ENCODE measurements around the gene PGA3.
"Not testable (repeated sequence)": the region's sequence is repeated elsewhere in the genome, so short reads cannot be mapped to it uniquely, and the experiment has no call there.

The PGA3 gene

DNA sequence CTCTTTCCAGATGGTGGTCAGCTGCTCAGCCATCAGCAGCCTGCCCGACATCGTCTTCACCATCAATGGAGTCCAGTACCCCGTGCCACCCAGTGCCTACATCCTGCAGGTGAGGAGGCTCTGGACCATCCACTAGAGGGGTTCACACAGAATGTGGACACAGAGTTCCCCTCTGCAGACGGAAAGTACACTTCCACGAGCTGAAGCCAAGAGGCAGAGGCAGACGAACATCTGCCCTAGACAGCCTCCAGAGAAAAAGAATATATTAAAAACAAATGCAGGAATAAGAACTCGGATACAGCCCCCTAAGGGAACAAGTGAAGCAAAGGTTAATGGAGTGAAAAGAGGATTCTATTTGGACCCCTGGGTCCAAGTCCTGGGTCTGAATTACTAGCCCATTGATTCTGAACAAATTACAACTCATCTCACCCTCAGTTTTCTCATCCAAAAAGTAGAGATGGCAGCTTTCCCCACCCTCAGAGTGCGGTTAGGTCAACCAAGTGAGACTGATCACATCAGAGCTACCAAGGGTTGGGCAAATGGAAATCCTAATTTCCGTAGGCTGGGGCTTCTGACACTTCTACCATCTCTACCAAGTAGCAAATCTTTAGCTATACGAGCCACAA is 8.1 kb downstream of the PGA3 start:
- not testable (repeated sequence) for DNase-seq

DNA sequence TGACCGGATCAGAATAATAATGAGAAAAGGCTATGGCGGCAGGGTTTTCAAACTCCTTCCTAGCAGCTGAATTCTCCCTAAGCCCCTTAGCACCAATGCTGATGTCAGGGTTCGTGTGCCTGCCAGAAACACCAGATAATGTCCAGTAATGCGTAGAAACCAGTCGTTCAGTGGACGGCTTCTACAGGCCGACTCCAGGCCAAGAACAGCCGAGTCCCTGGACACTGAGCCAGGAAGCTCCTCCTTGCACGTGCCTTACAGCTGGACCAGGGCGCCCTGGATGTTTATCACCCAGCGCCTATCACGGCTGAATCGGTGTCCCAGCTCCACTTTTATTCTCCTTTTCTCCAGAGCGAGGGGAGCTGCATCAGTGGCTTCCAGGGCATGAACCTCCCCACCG is 8.9 kb downstream of the PGA3 start:
- not testable (repeated sequence) for DNase-seq

DNA sequence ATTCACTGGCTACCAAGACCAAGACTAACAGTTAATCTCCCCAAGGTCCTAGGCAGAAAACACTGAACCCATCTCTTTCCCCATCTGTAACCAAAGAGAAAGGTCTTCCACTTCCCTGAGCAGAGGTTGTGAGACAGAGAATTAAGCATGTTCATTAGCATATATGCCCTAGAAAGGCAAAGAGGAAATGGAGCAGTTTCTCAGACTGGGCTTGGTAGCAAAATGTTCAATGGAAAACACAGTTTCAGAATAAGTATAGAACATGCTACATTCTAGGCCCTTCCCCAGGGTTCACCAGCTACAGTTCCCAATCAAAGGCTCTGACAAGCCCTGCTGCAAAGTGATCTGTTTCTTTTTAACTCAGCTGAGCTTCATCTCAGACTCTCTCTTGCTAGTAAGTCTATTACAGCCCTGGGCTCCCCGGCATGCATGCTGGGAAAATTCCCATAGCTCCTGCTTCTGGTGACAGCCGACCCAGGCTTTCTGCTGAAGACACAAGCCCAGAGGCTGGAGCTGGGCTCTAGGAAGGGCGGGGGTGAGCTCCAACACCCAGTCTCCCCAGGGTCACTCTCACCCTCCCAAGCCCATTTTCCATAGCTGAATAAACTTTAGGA is 10.5 kb downstream of the PGA3 start:
- not testable (repeated sequence) for DNase-seq

DNA sequence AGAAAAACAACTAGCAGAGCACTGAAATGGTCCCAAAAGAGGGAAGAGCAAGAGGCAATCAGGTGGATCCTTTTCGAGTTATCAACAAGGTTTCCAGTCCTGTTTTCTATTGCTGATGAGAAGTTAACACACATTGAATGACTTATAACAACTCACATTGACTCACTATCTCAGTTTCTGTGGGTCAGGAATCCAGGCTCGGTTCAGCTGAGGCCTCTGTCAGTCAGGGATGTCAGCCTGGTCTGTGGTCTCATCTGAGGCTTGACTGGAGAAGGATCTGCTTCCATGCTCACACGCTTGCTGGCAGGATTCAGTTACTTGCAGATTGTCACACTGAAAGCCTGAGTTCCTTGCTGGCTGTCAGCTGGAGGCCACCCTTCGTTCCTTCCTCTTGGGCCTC is 15.0 kb downstream of the PGA3 start:
- not testable (repeated sequence) for DNase-seq

DNA sequence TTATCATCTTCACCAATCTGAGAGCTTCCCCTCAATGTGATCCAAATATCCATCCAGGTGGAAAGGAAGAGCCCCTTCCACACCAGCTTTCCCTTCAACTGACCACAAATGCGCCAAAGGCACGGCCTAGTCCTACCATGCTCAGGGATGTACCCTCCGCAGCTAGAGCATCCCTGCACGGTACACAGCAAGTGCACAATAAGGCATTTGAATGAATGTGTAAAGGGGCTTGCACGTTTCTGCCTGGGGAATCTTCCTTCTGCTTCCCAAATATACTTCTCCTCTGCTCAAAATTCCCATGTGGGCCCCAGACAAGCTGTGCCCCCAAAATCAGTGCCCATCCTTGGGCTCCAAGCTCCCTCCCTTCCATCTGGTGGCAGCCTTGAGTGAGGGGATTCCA is 15.7 kb downstream of the PGA3 start:
- DNase-seq: not testable (repeated sequence)

DNA sequence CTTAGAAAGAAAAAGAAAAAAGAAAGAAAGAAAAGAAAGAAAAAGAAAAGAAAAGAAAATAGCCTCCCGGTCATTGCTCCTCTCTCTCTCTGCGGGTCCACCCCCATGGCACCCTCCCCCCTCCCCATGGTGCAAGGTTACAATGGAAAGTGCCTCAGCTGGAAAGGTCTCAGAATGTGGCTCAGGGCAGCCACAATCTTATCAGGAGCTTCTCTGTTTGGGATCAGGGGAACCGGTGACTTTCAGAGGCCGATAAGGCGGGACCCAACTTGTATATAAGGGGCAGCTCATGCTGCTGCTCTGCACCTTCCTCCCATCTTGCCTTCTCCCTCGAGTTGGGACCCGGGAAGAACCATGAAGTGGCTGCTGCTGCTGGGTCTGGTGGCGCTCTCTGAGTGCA is 18.7 kb downstream of the PGA3 start, which contains the start of gene PGA4:
TSS of gene PGA4 (plus strand) at position 301 of the 400 bp plus-strand sequence. CDS start at position 355, 54 bp downstream.
- DNase-seq: not testable (repeated sequence)

DNA sequence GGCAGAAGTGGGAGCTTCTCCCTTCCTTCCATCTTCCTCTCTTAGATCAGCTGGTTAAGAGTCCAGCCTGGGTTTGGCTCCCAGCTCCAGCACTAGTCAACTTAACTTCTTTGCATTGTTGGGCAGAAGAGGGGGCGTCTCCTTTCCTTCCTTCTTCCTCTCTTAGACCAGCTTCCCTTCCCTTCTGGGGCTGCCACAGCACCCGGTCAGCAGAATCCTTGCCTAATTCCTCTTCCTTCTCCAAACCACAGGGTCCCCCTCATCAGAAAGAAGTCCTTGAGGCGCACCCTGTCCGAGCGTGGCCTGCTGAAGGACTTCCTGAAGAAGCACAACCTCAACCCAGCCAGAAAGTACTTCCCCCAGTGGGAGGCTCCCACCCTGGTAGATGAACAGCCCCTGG is 19.4 kb downstream of the PGA3 start:
- not testable (repeated sequence) for DNase-seq

DNA sequence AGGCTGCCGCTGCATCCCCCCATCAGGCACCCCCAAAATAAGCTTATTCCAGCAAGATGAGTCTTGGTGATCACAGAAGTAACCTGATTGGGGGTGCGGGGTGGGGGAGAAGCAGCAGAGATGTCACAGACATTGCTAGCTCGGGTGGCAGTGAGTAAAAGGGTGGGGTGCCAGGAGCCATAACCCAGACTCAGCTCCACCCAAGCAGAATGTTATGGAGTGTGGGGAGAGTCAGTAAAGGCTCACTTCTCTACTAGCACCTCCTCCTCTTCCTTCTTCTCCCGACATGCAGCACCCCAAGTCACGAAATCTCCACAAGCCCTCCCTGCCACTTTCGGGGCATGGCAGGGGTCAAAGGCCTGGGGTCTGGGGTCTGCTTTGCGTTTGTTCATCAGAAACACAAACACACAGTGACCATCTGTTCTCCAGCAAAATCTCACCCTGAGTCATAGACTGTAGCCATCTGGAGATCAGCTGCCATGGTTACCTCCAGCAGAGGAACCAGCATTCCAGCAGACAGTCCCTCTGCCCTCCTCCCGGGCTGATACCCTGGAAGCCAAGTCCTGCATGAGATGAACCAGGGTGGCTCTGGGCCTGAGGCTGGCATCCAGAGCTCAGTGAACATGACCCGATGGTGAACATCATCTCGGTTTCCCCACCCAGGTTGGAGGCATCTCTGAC is 23.3 kb downstream of the PGA3 start:
- DNase-seq: not testable (repeated sequence)

- DNase-seq: not testable (repeated sequence)
Measured at GRCh38 chr11:61229458-61229857, 26.1 kb downstream of the PGA3 start.

- DNase-seq: not testable (repeated sequence)
Measured at GRCh38 chr11:61231033-61231432, 27.7 kb downstream of the PGA3 start.

DNA sequence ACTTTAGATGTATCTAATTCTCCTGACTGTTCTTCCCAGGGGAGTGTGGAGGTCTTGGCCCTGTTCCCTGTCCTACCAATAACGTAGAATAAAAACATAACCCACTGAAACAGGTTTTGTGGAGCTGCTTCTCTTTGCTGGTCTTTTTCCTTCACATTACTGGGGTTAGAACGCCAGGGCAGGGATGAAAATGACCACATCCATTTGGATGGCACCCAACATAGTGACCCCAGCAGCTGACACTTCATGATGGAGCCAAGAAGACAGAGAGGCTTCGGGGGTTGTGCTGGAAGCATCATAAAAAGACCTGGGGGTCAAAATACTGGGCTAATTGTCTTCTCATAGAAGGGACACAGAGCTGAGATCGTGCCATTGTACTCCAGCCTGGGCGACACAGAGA is 28.3 kb downstream of the PGA3 start:
- DNase-seq: not testable (repeated sequence)

DNA sequence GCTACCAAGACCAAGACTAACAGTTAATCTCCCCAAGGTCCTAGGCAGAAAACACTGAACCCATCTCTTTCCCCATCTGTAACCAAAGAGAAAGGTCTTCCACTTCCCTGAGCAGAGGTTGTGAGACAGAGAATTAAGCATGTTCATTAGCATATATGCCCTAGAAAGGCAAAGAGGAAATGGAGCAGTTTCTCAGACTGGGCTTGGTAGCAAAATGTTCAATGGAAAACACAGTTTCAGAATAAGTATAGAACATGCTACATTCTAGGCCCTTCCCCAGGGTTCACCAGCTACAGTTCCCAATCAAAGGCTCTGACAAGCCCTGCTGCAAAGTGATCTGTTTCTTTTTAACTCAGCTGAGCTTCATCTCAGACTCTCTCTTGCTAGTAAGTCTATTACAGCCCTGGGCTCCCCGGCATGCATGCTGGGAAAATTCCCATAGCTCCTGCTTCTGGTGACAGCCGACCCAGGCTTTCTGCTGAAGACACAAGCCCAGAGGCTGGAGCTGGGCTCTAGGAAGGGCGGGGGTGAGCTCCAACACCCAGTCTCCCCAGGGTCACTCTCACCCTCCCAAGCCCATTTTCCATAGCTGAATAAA is 29.3 kb downstream of the PGA3 start:
- DNase-seq: not testable (repeated sequence)

DNA sequence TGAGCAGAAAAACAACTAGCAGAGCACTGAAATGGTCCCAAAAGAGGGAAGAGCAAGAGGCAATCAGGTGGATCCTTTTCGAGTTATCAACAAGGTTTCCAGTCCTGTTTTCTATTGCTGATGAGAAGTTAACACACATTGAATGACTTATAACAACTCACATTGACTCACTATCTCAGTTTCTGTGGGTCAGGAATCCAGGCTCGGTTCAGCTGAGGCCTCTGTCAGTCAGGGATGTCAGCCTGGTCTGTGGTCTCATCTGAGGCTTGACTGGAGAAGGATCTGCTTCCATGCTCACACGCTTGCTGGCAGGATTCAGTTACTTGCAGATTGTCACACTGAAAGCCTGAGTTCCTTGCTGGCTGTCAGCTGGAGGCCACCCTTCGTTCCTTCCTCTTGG is 33.8 kb downstream of the PGA3 start:
- not testable (repeated sequence) for DNase-seq

- DNase-seq: not testable (repeated sequence)
Measured at GRCh38 chr11:61240288-61240687, 37.0 kb downstream of the PGA3 start.

GRCh38 chr11:61240875-61241274 is 37.6 kb downstream of the PGA3 start, which contains the start of gene PGA5:
PGA5 (plus strand) TSS chr11:61241175; CDS start chr11:61241227, 52 bp downstream.
- not testable (repeated sequence) for DNase-seq

DNA sequence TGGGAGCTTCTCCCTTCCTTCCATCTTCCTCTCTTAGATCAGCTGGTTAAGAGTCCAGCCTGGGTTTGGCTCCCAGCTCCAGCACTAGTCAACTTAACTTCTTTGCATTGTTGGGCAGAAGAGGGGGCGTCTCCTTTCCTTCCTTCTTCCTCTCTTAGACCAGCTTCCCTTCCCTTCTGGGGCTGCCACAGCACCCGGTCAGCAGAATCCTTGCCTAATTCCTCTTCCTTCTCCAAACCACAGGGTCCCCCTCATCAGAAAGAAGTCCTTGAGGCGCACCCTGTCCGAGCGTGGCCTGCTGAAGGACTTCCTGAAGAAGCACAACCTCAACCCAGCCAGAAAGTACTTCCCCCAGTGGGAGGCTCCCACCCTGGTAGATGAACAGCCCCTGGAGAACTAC is 38.2 kb downstream of the PGA3 start:
- not testable (repeated sequence) for DNase-seq

- DNase-seq: not testable (repeated sequence)
Measured at GRCh38 chr11:61245284-61245964, 42.1 kb downstream of the PGA3 start.

DNA sequence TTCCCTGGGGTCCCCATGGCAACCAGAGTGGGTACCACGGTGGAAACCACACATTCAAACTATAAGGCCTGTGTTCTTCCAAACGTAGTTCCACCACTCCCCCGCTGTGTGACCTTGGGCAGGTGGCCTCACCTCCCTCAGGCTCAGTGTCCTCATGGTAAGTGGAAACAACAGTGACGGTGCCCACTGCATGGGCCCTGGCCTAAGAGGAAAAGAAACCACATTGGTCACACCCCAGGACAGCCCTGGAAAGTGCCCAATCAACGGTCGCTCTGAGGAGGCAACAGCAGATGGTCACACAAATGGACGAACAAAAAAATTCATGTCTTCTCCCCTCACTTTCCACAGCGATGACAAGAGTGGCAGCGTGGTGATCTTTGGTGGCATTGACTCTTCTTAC is 44.8 kb downstream of the PGA3 start:
- DNase-seq: not testable (repeated sequence)

DNA sequence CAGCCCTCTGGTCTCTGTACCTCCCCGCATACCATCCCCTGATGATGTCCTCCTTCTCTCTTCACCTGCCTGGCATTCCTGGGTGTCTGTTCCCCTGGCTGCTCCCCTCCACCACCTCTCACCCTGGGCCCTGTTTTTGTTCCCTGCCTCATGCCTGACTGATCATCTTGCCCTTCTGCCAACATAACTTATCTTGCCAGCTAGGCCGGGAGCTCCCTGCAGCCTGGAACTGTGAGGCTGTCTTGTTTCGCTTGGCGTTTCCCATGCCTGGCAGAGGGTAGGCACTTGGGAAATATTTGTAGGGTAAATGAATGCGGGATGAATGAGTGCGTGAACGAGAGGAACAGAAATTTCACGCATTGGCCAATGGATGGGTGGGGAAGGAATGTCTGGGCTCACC is 45.9 kb downstream of the PGA3 start:
- not testable (repeated sequence) for DNase-seq

GRCh38 chr11:61250796-61251765 is 47.8 kb downstream of the PGA3 start:
- not testable (repeated sequence) for DNase-seq

GRCh38 chr11:61252332-61252731 is 49.0 kb downstream of the PGA3 start:
- DNase-seq: not testable (repeated sequence)

Data from NCI-H2081 (cell line).